HepG2 (cell line): Measurements from ENCODE around the gene GTF2H4. TPM values are rescaled to one million over a fixed set of nuclear protein-coding genes. Genes with fewer than 3 reads are reported as not detected.

Experiments used
- ATAC-seq: fragments of 200-7000 bp; cut with Tn5 transposase; 3 replicates; pipeline ENCODE4 v1.9.1; 2020; ENCODE audit warnings: mild to moderate bottlenecking, moderate library complexity
- BruUV-seq: library from RNA; stranded (reverse); fragments of 400-500 nt; replicated peaks from 2 replicates; lab custom pipeline; 2021; lab: Mats Ljungman, UMichigan
- CTCF ChIA-PET: fragments of 300-600 bp; formaldehyde crosslinking; extraction: SDS; loops from one replicate; lab custom pipeline; 2021; ENCODE audit warnings: low total read pairs, inconsistent platforms, low intra/inter-chr PET ratio; lab: Yijun Ruan, JAX
- POLR2A ChIA-PET: fragments of 350-600 bp; sonication (Branson Sonifier 250); formaldehyde crosslinking; loops from one replicate; lab custom pipeline; 2020; ENCODE audit warnings: antibody characterized with exemption, inconsistent platforms; lab: Yijun Ruan, JAX
- DNase-seq: peaks from one replicate; pipeline ENCODE4 v3.0.0-alpha.2; 2015; ENCODE audit warnings: low spot score
- FAIRE-seq: peaks from 3 replicates; lab custom pipeline; 2011; peaks lifted over from hg19 to GRCh38; lab: Jason Lieb, UNC
- H2AFZ ChIP-seq: one replicate; pipeline ENCODE4 v1.6.1; 2011; ENCODE audit warnings: low read length, inconsistent platforms
- H3K27ac ChIP-seq: fragments of 300-600 bp; 3 replicates; pipeline ENCODE4 v1.8.0; 2011; ENCODE audit warnings: mixed run types, mild to moderate bottlenecking, mixed read lengths, low read length, inconsistent platforms; ENCODE audit not compliant: insufficient read depth; ENCODE audit errors: extremely low read length
- H3K27me3 ChIP-seq, 2 experiments: fragments of 200-600 bp in 1 of 2; 2 replicates in 1 of 2; 3 replicates in 1 of 2; pipeline versions ENCODE4 v1.6.0 to v1.8.0; 2011; ENCODE audit warnings: low read length in 2 of 2, mild to moderate bottlenecking in 2 of 2, moderate library complexity in 2 of 2, inconsistent platforms in 1 of 2; ENCODE audit not compliant: insufficient read depth in 2 of 2, control insufficient read depth in 1 of 2
- H3K36me3 ChIP-seq, 2 experiments: fragments of 200-600 bp in 1 of 2; replicated peaks in 1 of 2; 2 replicates in 1 of 2; 3 replicates in 1 of 2; pipeline versions ENCODE4 v1.5.1 to v1.8.0; 2011; ENCODE audit warnings: low read length in 2 of 2, inconsistent platforms in 1 of 2; ENCODE audit not compliant: insufficient read depth in 2 of 2, control insufficient read depth in 1 of 2
- H3K4me1 ChIP-seq: 2 replicates; pipeline ENCODE4 v1.5.1; 2012; ENCODE audit warnings: low read length, inconsistent platforms; ENCODE audit not compliant: insufficient read depth
- H3K4me2 ChIP-seq: 2 replicates; pipeline ENCODE4 v1.6.0; 2011; ENCODE audit warnings: low read depth, low read length, inconsistent platforms
- H3K4me3 ChIP-seq, 3 experiments: fragments of 200-600 bp in 1 of 3; sonication (generic), shearing (Covaris generic) in 1 of 3; replicated peaks in 1 of 3; 2 replicates each; pipeline ENCODE4 v1.5.1; 2011 to 2016; ENCODE audit warnings: low read length in 3 of 3, inconsistent platforms in 2 of 3, low read depth in 2 of 3, mild to moderate bottlenecking in 2 of 3, control low read depth in 1 of 3, mixed read lengths in 1 of 3; ENCODE audit not compliant: insufficient read depth in 1 of 3
- H3K79me2 ChIP-seq: one replicate; pipeline ENCODE4 v1.6.1; 2011; ENCODE audit warnings: low read length, inconsistent platforms; ENCODE audit not compliant: insufficient read depth
- H3K9ac ChIP-seq: 2 replicates; pipeline ENCODE4 v1.6.0; 2011; ENCODE audit warnings: mild to moderate bottlenecking, low read depth, low read length, inconsistent platforms; ENCODE audit not compliant: insufficient read depth
- H3K9me3 ChIP-seq: 2 replicates; pipeline ENCODE4 v1.5.1; 2012; ENCODE audit warnings: mild to moderate bottlenecking, low read length
- H4K20me1 ChIP-seq: 2 replicates; pipeline ENCODE4 v1.6.0; 2011; ENCODE audit warnings: inconsistent platforms, mild to moderate bottlenecking, low read length, moderate library complexity; ENCODE audit not compliant: insufficient read depth
- ARNTL ChIP-seq: sonication (generic); formaldehyde crosslinking; IDR thresholded peaks from 2 replicates; pipeline ENCODE4 v1.4.0; 2020; ENCODE audit warnings: mild to moderate bottlenecking, missing genetic modification reagents
- CHD4 ChIP-seq: fragments of 200-600 bp; sonication (generic); IDR thresholded peaks from 2 replicates; pipeline ENCODE4 v1.7.0; 2017; ENCODE audit warnings: mild to moderate bottlenecking, low read length, borderline replicate concordance
- ELF3 ChIP-seq: IDR thresholded peaks from 2 replicates; pipeline ENCODE4 v1.6.1; 2016; ENCODE audit warnings: missing genetic modification reagents, missing compliant biosample characterization
- ONECUT2 ChIP-seq: sonication (generic); formaldehyde crosslinking; IDR thresholded peaks from 2 replicates; pipeline ENCODE4 v1.4.0; 2020; ENCODE audit warnings: missing genetic modification reagents
- RBAK ChIP-seq: sonication (generic); formaldehyde crosslinking; IDR thresholded peaks from 2 replicates; pipeline ENCODE4 v1.5.1; 2020; ENCODE audit warnings: mild to moderate bottlenecking, missing genetic modification reagents
- WGBS: methylation state at CpG from one replicate; pipeline ENCODE4 v1.1.6; 2017; ENCODE audit warnings: low lambda C conversion rate; 5-methylcytosine and 5-hydroxymethylcytosine counted together
- in situ Hi-C: cut with HindIII; loops from 2 replicates; pipeline ENCODE4 v1.10.0; 2017; ENCODE audit warnings: low pct_unique_long_range_greater_than_20kb; ENCODE audit not compliant: extremely low pct_ligation_motif_present
- intact Hi-C: fragments of 100-400 bp; cut with micrococcal nuclease; formaldehyde crosslinking; loops from one replicate; pipeline ENCODE4 v1.10.0; 2022; ENCODE audit not compliant: unreplicated experiment
- polyA plus RNA-seq, 8 experiments: library from polyadenylated mRNA; depleted of rRNA in 3 of 8; stranded (reverse) in 7 of 8; unstranded in 1 of 8; fragments of >200 nt; fragmentation: Illumina TruSeq in 4 of 8; extraction: Trizol in 4 of 8; gene quantifications; 2 replicates each; pipeline versions ENCODE4 v1.2.1 to v1.2.3, GENCODE V29; 2011 to 2016; ENCODE audit warnings: low read depth in 4 of 8, missing spikeins in 1 of 8, mixed read lengths in 1 of 8; ENCODE audit not compliant: insufficient read depth in 1 of 8
- total RNA-seq, 5 experiments: library from RNA; depleted of rRNA; stranded (reverse); fragments of >200 nt; fragmentation: Illumina TruSeq; extraction: Trizol; gene quantifications; 2 replicates each; pipeline ENCODE4 v1.2.3, GENCODE V29; 2016; ENCODE audit warnings: low read depth in 1 of 5
- TF ChIP-seq, protein P1 (sequence below): sonication (generic); formaldehyde crosslinking; IDR thresholded peaks from 2 replicates; pipeline ENCODE4 v1.8.1; 2023; ENCODE audit warnings: mild to moderate bottlenecking, moderate library complexity, missing genetic modification reagents
- TF ChIP-seq, protein P2 (sequence below): sonication (generic); formaldehyde crosslinking; IDR thresholded peaks from 2 replicates; pipeline ENCODE4 v1.4.0; 2020; ENCODE audit warnings: missing genetic modification reagents, borderline replicate concordance
- TF ChIP-seq, protein P3 (sequence below): sonication (generic); formaldehyde crosslinking; IDR thresholded peaks from 2 replicates; pipeline ENCODE4 v1.5.0; 2020; ENCODE audit warnings: mild to moderate bottlenecking, missing genetic modification reagents, borderline replicate concordance
- TF ChIP-seq, protein P4 (sequence below): sonication (generic); formaldehyde crosslinking; IDR thresholded peaks from 2 replicates; pipeline ENCODE4 v1.4.0; 2020; ENCODE audit warnings: missing genetic modification reagents

Gene GTF2H4
- total and polyA plus RNA-seq, 2 of the 13 experiments (the other 11 are each of a cell fraction or from before 2014, with no cell fraction given) = 15.9 to 49.3 TPM

DNA sequence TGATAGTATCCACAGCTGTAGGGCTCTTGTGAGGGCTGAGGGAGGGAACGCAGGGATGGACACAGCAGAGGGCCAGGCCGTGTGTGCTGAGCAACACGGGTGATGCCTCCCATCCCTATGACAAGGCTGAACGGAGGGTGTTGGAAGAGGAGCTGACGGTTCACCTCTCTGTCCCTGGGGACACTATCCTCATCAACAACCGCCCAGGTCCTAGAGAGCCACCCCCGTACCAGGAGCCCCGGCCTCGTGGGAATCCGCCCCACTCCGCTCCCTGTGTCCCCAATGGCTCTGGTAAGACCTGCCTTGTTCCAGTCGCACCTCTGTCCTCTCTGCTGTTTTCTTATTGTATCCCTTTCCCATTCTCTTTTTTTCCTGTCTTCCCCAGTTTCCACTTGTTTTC, 13.6 kb upstream of the GTF2H4 start:
- Histone ChIP-seq H3K9me3 (no peaks in the 10 kb centered on the region), H4K20me1 (no peaks in the 10 kb centered on the region), H3K4me1 (no peaks in the 10 kb centered on the region), H3K27me3 (no peaks in the 10 kb centered on the region), H3K27ac (no peak overlapping the region), H3K79me2 (no peaks in the 10 kb centered on the region), H2AFZ (no peak overlapping the region), H3K4me3 (no peak overlapping the region), H3K4me2 (no peak overlapping the region), H3K9ac (no peak overlapping the region), H3K36me3 (peaks cover 45 to 78% of the 10 kb centered on the region in 2 experiments)
- DNase-seq (no peak), FAIRE-seq (no peak), ATAC-seq (no peak)
- intact Hi-C loops = no loop called here
- no TSS peak for BruUV-seq
- ChIA-PET CTCF (no interaction called here), POLR2A (no interaction called here)
- 95% methylated on average over 12 of the region's 12 CpGs for WGBS
- in situ Hi-C loops = no loop called here
- TF ChIP-seq CHD4 (no peak), RBAK (no peak), ONECUT2 (CRISPR knock-in tag) (no peak), ARNTL (no peak), ELF3 (no peak)
- TF ChIP-seq, protein P1, sequence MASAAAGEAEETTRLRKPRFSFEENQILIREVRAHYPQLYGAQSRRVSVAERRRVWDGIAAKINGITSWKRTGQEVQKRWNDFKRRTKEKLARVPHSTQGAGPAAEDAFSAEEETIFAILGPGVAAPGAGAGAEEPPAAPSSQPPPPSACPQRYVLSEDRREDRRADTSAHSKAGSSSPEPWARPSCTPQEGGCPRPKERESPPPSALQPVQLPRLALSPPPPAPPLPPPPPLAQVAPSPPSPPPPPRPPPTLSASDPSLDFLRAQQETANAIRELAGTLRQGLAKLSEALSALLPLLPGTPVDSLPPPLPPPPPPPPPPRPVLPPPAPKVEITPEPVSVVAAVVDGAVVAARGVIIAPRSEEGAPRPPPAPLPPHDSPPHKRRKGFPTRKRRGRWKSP (CRISPR knock-in tag) = no peak
- TF ChIP-seq, protein P2, sequence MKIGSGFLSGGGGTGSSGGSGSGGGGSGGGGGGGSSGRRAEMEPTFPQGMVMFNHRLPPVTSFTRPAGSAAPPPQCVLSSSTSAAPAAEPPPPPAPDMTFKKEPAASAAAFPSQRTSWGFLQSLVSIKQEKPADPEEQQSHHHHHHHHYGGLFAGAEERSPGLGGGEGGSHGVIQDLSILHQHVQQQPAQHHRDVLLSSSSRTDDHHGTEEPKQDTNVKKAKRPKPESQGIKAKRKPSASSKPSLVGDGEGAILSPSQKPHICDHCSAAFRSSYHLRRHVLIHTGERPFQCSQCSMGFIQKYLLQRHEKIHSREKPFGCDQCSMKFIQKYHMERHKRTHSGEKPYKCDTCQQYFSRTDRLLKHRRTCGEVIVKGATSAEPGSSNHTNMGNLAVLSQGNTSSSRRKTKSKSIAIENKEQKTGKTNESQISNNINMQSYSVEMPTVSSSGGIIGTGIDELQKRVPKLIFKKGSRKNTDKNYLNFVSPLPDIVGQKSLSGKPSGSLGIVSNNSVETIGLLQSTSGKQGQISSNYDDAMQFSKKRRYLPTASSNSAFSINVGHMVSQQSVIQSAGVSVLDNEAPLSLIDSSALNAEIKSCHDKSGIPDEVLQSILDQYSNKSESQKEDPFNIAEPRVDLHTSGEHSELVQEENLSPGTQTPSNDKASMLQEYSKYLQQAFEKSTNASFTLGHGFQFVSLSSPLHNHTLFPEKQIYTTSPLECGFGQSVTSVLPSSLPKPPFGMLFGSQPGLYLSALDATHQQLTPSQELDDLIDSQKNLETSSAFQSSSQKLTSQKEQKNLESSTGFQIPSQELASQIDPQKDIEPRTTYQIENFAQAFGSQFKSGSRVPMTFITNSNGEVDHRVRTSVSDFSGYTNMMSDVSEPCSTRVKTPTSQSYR = no peak
- TF ChIP-seq, protein P3, sequence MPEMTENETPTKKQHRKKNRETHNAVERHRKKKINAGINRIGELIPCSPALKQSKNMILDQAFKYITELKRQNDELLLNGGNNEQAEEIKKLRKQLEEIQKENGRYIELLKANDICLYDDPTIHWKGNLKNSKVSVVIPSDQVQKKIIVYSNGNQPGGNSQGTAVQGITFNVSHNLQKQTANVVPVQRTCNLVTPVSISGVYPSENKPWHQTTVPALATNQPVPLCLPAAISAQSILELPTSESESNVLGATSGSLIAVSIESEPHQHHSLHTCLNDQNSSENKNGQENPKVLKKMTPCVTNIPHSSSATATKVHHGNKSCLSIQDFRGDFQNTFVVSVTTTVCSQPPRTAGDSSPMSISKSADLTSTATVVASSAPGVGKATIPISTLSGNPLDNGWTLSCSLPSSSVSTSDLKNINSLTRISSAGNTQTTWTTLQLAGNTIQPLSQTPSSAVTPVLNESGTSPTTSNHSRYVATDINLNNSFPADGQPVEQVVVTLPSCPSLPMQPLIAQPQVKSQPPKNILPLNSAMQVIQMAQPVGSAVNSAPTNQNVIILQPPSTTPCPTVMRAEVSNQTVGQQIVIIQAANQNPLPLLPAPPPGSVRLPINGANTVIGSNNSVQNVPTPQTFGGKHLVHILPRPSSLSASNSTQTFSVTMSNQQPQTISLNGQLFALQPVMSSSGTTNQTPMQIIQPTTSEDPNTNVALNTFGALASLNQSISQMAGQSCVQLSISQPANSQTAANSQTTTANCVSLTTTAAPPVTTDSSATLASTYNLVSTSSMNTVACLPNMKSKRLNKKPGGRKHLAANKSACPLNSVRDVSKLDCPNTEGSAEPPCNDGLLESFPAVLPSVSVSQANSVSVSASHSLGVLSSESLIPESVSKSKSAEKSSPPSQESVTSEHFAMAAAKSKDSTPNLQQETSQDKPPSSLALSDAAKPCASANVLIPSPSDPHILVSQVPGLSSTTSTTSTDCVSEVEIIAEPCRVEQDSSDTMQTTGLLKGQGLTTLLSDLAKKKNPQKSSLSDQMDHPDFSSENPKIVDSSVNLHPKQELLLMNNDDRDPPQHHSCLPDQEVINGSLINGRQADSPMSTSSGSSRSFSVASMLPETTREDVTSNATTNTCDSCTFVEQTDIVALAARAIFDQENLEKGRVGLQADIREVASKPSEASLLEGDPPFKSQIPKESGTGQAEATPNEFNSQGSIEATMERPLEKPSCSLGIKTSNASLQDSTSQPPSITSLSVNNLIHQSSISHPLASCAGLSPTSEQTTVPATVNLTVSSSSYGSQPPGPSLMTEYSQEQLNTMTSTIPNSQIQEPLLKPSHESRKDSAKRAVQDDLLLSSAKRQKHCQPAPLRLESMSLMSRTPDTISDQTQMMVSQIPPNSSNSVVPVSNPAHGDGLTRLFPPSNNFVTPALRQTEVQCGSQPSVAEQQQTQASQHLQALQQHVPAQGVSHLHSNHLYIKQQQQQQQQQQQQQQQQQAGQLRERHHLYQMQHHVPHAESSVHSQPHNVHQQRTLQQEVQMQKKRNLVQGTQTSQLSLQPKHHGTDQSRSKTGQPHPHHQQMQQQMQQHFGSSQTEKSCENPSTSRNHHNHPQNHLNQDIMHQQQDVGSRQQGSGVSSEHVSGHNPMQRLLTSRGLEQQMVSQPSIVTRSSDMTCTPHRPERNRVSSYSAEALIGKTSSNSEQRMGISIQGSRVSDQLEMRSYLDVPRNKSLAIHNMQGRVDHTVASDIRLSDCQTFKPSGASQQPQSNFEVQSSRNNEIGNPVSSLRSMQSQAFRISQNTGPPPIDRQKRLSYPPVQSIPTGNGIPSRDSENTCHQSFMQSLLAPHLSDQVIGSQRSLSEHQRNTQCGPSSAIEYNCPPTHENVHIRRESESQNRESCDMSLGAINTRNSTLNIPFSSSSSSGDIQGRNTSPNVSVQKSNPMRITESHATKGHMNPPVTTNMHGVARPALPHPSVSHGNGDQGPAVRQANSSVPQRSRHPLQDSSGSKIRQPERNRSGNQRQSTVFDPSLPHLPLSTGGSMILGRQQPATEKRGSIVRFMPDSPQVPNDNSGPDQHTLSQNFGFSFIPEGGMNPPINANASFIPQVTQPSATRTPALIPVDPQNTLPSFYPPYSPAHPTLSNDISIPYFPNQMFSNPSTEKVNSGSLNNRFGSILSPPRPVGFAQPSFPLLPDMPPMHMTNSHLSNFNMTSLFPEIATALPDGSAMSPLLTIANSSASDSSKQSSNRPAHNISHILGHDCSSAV (CRISPR knock-in tag) = no peak
- TF ChIP-seq, protein P4, sequence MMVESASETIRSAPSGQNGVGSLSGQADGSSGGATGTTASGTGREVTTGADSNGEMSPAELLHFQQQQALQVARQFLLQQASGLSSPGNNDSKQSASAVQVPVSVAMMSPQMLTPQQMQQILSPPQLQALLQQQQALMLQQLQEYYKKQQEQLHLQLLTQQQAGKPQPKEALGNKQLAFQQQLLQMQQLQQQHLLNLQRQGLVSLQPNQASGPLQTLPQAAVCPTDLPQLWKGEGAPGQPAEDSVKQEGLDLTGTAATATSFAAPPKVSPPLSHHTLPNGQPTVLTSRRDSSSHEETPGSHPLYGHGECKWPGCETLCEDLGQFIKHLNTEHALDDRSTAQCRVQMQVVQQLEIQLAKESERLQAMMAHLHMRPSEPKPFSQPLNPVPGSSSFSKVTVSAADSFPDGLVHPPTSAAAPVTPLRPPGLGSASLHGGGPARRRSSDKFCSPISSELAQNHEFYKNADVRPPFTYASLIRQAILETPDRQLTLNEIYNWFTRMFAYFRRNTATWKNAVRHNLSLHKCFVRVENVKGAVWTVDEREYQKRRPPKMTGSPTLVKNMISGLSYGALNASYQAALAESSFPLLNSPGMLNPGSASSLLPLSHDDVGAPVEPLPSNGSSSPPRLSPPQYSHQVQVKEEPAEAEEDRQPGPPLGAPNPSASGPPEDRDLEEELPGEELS (CRISPR knock-in tag) = no peak
